ENCODE data around the gene ARAF. TPM values are rescaled to one million over a fixed set of nuclear protein-coding genes. Genes with fewer than 3 reads are reported as not detected.

ARAF gene
- total and polyA plus RNA-seq, 2 of the 8 experiments (the other 6 are each of a cell fraction or from before 2014, with no cell fraction given) = 39.0 to 45.2 TPM

GRCh38 chrX:47605024-47605423, 44.0 kb downstream of the ARAF start (continued):
- TF ChIP-seq CTCF (IDR thresholded peaks at IDR 0.05; ENCODE audit: control extremely low read depth in 1 of 3, insufficient read depth in 1 of 3, low read depth in 1 of 3, low read length in 3 of 3) (no peak), ATF3 (IDR thresholded peaks at IDR 0.05; ENCODE audit: insufficient read depth, low read depth, low read length) (no peak), TAF7 (optimal IDR thresholded peaks at IDR 0.05; ENCODE audit: borderline replicate concordance, low read depth, low read length) (no peak), CHD1 (IDR thresholded peaks at IDR 0.05; ENCODE audit: low read depth, low read length) (no peak), RAD21 (IDR thresholded peaks at IDR 0.05 in 1 of 2, conservative IDR thresholded peaks at IDR 0.05 in 1 of 2; ENCODE audit: low read depth in 2 of 2, low read length in 2 of 2) (no peak), TEAD4 (IDR thresholded peaks at IDR 0.05; ENCODE audit: low read depth, low read length) (no peak)

Data from H1 (cell line).